Measurements from ENCODE around the gene GPC3. TPM values are rescaled to one million over a fixed set of nuclear protein-coding genes. Genes with fewer than 3 reads are reported as not detected.

GPC3 gene
- total RNA-seq, 1 experiment from 2014 or later = 0.24 TPM

DNA sequence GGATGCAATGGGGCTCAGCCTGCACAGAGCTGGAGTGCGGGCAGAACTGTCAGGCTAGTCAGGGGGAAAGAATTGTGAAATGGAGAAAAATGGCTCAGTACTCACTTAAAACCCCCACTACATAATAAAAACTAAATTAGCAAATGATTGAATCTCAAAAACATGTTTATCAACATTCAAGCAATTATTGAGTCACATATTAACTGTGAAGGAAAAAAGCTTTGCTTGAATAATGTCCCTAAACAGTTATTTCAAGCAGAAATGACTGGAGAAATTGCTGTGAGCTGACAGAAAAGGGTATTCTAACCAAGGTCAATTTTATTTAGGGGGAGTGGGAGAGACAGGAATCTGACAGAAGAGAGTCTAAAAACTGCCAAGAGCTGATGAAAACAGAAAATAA is 37.4 kb downstream of the GPC3 start:
- ChIA-PET CTCF (no interaction called here), POLR2A (ENCODE audit: low non-redundant PET) (no interaction called here)
- Histone ChIP-seq H3K36me3 (ENCODE audit: insufficient read depth, low read length, poor library complexity, severe bottlenecking) (no peaks in the 10 kb centered on the region), H3K27me3 (replicated peaks; ENCODE audit: insufficient read depth, low read depth, low read length, poor library complexity) (no peaks in the 10 kb centered on the region), H3K9me3 (ENCODE audit: low read depth, low read length, poor library complexity, severe bottlenecking) (no peaks in the 10 kb centered on the region), H3K4me3 (ENCODE audit: low read depth, low read length, poor library complexity, severe bottlenecking) (no peak overlapping the region), H3K4me1 (ENCODE audit: insufficient read depth, low read length, poor library complexity, severe bottlenecking) (no peaks in the 10 kb centered on the region), H3K27ac (ENCODE audit: low read depth, low read length, poor library complexity, severe bottlenecking) (no peak overlapping the region)
- intact Hi-C loops (cut with micrococcal nuclease; ENCODE audit: unreplicated experiment) = no loop called here
- TF ChIP-seq EZH2 (IDR thresholded peaks at IDR 0.05; ENCODE audit: borderline replicate concordance, low read depth, low read length, poor library complexity, severe bottlenecking) = no peak
- TF ChIP-seq, protein P1, sequence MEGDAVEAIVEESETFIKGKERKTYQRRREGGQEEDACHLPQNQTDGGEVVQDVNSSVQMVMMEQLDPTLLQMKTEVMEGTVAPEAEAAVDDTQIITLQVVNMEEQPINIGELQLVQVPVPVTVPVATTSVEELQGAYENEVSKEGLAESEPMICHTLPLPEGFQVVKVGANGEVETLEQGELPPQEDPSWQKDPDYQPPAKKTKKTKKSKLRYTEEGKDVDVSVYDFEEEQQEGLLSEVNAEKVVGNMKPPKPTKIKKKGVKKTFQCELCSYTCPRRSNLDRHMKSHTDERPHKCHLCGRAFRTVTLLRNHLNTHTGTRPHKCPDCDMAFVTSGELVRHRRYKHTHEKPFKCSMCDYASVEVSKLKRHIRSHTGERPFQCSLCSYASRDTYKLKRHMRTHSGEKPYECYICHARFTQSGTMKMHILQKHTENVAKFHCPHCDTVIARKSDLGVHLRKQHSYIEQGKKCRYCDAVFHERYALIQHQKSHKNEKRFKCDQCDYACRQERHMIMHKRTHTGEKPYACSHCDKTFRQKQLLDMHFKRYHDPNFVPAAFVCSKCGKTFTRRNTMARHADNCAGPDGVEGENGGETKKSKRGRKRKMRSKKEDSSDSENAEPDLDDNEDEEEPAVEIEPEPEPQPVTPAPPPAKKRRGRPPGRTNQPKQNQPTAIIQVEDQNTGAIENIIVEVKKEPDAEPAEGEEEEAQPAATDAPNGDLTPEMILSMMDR (conservative IDR thresholded peaks at IDR 0.05; ENCODE audit: low read depth, low read length) = no peak
- no peak for DNase-seq (ENCODE audit: low spot score)
- BruUV-seq (replicated peaks) = no TSS peak

- Histone ChIP-seq H3K4me1 (ENCODE audit: insufficient read depth, low read length, poor library complexity, severe bottlenecking) (no peaks in the 10 kb centered on the region), H3K27ac (ENCODE audit: low read depth, low read length, poor library complexity, severe bottlenecking) (no peak overlapping the region), H3K36me3 (ENCODE audit: insufficient read depth, low read length, poor library complexity, severe bottlenecking) (no peaks in the 10 kb centered on the region), H3K4me3 (ENCODE audit: low read depth, low read length, poor library complexity, severe bottlenecking) (no peak overlapping the region), H3K9me3 (ENCODE audit: low read depth, low read length, poor library complexity, severe bottlenecking) (no peaks in the 10 kb centered on the region), H3K27me3 (replicated peaks; ENCODE audit: insufficient read depth, low read depth, low read length, poor library complexity) (no peaks in the 10 kb centered on the region)
- POLR2A ChIA-PET (ENCODE audit: low non-redundant PET) = no interaction called here
- TF ChIP-seq EZH2 (IDR thresholded peaks at IDR 0.05; ENCODE audit: borderline replicate concordance, low read depth, low read length, poor library complexity, severe bottlenecking) = no peak
- TF ChIP-seq, protein P1 (conservative IDR thresholded peaks at IDR 0.05; ENCODE audit: low read depth, low read length) = no peak
- intact Hi-C loops (cut with micrococcal nuclease; ENCODE audit: unreplicated experiment) = no loop called here
- BruUV-seq (replicated peaks) = no TSS peak
- CTCF ChIA-PET = no interaction called here
- DNase-seq (ENCODE audit: low spot score) = no peak
These were observed 38.4 kb downstream of the GPC3 start for GRCh38 chrX:133947022-133947421.

- intact Hi-C loops (cut with micrococcal nuclease; ENCODE audit: unreplicated experiment) = no loop called here
- Histone ChIP-seq H3K36me3 (ENCODE audit: insufficient read depth, low read length, poor library complexity, severe bottlenecking) (no peaks in the 10 kb centered on the region), H3K9me3 (ENCODE audit: low read depth, low read length, poor library complexity, severe bottlenecking) (no peaks in the 10 kb centered on the region), H3K27ac (ENCODE audit: low read depth, low read length, poor library complexity, severe bottlenecking) (no peak overlapping the region), H3K4me1 (ENCODE audit: insufficient read depth, low read length, poor library complexity, severe bottlenecking) (no peaks in the 10 kb centered on the region), H3K27me3 (replicated peaks; ENCODE audit: insufficient read depth, low read depth, low read length, poor library complexity) (peaks cover 7% of the 10 kb centered on the region), H3K4me3 (ENCODE audit: low read depth, low read length, poor library complexity, severe bottlenecking) (no peak overlapping the region)
- no peak for DNase-seq (ENCODE audit: low spot score)
- CTCF ChIA-PET = no interaction called here
- TF ChIP-seq EZH2 (IDR thresholded peaks at IDR 0.05; ENCODE audit: borderline replicate concordance, low read depth, low read length, poor library complexity, severe bottlenecking) = no peak
- TF ChIP-seq, protein P1 (conservative IDR thresholded peaks at IDR 0.05; ENCODE audit: low read depth, low read length) = no peak
- POLR2A ChIA-PET (ENCODE audit: low non-redundant PET) = no interaction called here
- no TSS peak for BruUV-seq (replicated peaks)
These were observed 41.9 kb downstream of the GPC3 start for GRCh38 chrX:133943507-133943906.
